H1 (cell line): Measurements from ENCODE around the gene STARD7. TPM values are rescaled to one million over a fixed set of nuclear protein-coding genes. Genes with fewer than 3 reads are reported as not detected.

Experiments used
- CTCF ChIA-PET: fragments of 300-600 bp; sonication (Branson Sonifier 250); formaldehyde crosslinking; loops from one replicate; lab custom pipeline; 2021; ENCODE audit not compliant: partially characterized antibody; lab: Charles Lee
- POLR2A ChIA-PET: fragments of 300-600 bp; sonication (Branson Sonifier 250); formaldehyde crosslinking; loops from one replicate; lab custom pipeline; 2021; ENCODE audit warnings: inconsistent platforms; ENCODE audit not compliant: partially characterized antibody; lab: Charles Lee
- DNase-seq, 2 experiments: peaks; one replicate each; pipeline versions ENCODE4 v3.0.0 to v3.0.0-alpha.2; 2010 to 2022; ENCODE audit warnings: low spot score in 2 of 2, low read depth in 1 of 2, mixed read lengths in 1 of 2
- FAIRE-seq: peaks from 2 replicates; lab custom pipeline; 2011; peaks lifted over from hg19 to GRCh38; lab: Jason Lieb, UNC
- H2AFZ ChIP-seq: 2 replicates; pipeline ENCODE4 v1.8.1; 2012; ENCODE audit warnings: low read length, inconsistent platforms
- H2AK5ac ChIP-seq: 2 replicates; pipeline ENCODE4 v1.6.1; 2013; ENCODE audit warnings: low read depth, low read length
- H2BK120ac ChIP-seq: replicated peaks from 2 replicates; pipeline ENCODE3; 2013; ENCODE audit warnings: low read depth, low read length, inconsistent platforms
- H2BK12ac ChIP-seq: 2 replicates; pipeline ENCODE4 v1.6.1; 2013; ENCODE audit warnings: low read depth, low read length
- H2BK15ac ChIP-seq: 2 replicates; pipeline ENCODE4 v1.6.1; 2013; ENCODE audit warnings: low read length
- H2BK20ac ChIP-seq: 2 replicates; pipeline ENCODE4 v1.6.1; 2013; ENCODE audit warnings: low read length
- H2BK5ac ChIP-seq: 2 replicates; pipeline ENCODE4 v1.6.1; 2013; ENCODE audit warnings: low read depth, low read length
- H3K14ac ChIP-seq: 2 replicates; pipeline ENCODE4 v1.6.1; 2013; ENCODE audit warnings: inconsistent platforms; ENCODE audit not compliant: insufficient read length
- H3K18ac ChIP-seq: 2 replicates; pipeline ENCODE4 v1.6.1; 2013; ENCODE audit warnings: low read length; ENCODE audit errors: extremely low read depth
- H3K23ac ChIP-seq: 2 replicates; pipeline ENCODE4 v1.6.1; 2013; ENCODE audit warnings: inconsistent platforms; ENCODE audit not compliant: insufficient read length
- H3K23me2 ChIP-seq: 2 replicates; pipeline ENCODE4 v1.6.1; 2013; ENCODE audit warnings: low read depth, low read length
- H3K27ac ChIP-seq: 2 replicates; pipeline ENCODE4 v1.6.1; 2011; ENCODE audit warnings: low read depth, low read length, inconsistent platforms
- H3K27me3 ChIP-seq, 4 experiments: replicated peaks in 1 of 4; 1 replicate in 1 of 4; 2 replicates in 3 of 4; pipeline versions ENCODE4 v1.6.1 to v1.8.1; 2011 to 2013; ENCODE audit warnings: low read length in 3 of 4, mild to moderate bottlenecking in 3 of 4, inconsistent platforms in 2 of 4, mixed read lengths in 2 of 4, moderate library complexity in 1 of 4; ENCODE audit not compliant: control insufficient read depth in 3 of 4, insufficient read depth in 3 of 4; ENCODE audit errors: extremely low read depth in 1 of 4
- H3K36me3 ChIP-seq, 4 experiments: 2 replicates each; pipeline versions ENCODE4 v1.6.1 to v1.8.1; 2011 to 2013; ENCODE audit warnings: mild to moderate bottlenecking in 4 of 4, low read length in 3 of 4, moderate library complexity in 2 of 4, control low read depth in 1 of 4, inconsistent platforms in 1 of 4; ENCODE audit not compliant: insufficient read depth in 4 of 4, control insufficient read depth in 2 of 4
- H3K4ac ChIP-seq: replicated peaks from 2 replicates; pipeline ENCODE3; 2013; ENCODE audit warnings: low read length, low read depth, mixed read lengths, inconsistent platforms; ENCODE audit not compliant: insufficient read length
- H3K4me1 ChIP-seq, 4 experiments: replicated peaks in 1 of 4; 1 replicate in 1 of 4; 2 replicates in 3 of 4; pipeline versions ENCODE4 v1.6.1 to v1.8.1; 2011 to 2013; ENCODE audit warnings: low read length in 3 of 4, inconsistent platforms in 2 of 4, mixed read lengths in 1 of 4; ENCODE audit not compliant: insufficient read depth in 4 of 4, control insufficient read depth in 3 of 4
- H3K4me2 ChIP-seq, 2 experiments: 2 replicates each; pipeline versions ENCODE4 v1.6.1 to v1.8.1; 2011 to 2013; ENCODE audit warnings: low read depth in 2 of 2, low read length in 2 of 2, control low read depth in 1 of 2, inconsistent platforms in 1 of 2, mild to moderate bottlenecking in 1 of 2; ENCODE audit not compliant: insufficient read depth in 1 of 2
- H3K4me3 ChIP-seq, 4 experiments: fragments of 200-600, 300-600 bp in 1 of 4; sonication (generic), shearing (Covaris generic), sonication (Bioruptor Twin) in 1 of 4; 2 replicates each; pipeline versions ENCODE4 v1.5.1 to v1.8.1; 2011 to 2016; ENCODE audit warnings: low read length in 4 of 4, low read depth in 3 of 4, control low read depth in 2 of 4, inconsistent platforms in 2 of 4, mild to moderate bottlenecking in 2 of 4, mixed read lengths in 1 of 4, moderate library complexity in 1 of 4; ENCODE audit not compliant: insufficient read depth in 2 of 4; ENCODE audit errors: extremely low read depth in 1 of 4
- H3K56ac ChIP-seq: replicated peaks from 2 replicates; pipeline ENCODE3; 2013; ENCODE audit warnings: low read depth, mild to moderate bottlenecking, mixed read lengths, low read length, inconsistent platforms; ENCODE audit not compliant: insufficient read length
- H3K79me1 ChIP-seq: 2 replicates; pipeline ENCODE4 v1.6.1; 2013; ENCODE audit warnings: low read depth, low read length, control low read depth
- H3K79me2 ChIP-seq, 2 experiments: 2 replicates each; pipeline versions ENCODE4 v1.6.1 to v1.8.1; 2012 to 2013; ENCODE audit warnings: low read length in 2 of 2, mild to moderate bottlenecking in 2 of 2, inconsistent platforms in 1 of 2; ENCODE audit not compliant: insufficient read depth in 2 of 2, control insufficient read depth in 1 of 2
- H3K9ac ChIP-seq, 4 experiments: replicated peaks in 1 of 4; 1 replicate in 1 of 4; 2 replicates in 3 of 4; pipeline versions ENCODE4 v1.6.1 to v1.8.1; 2011 to 2013; ENCODE audit warnings: low read depth in 3 of 4, low read length in 3 of 4, control low read depth in 2 of 4, mild to moderate bottlenecking in 2 of 4, moderate library complexity in 2 of 4, inconsistent platforms in 1 of 4; ENCODE audit errors: extremely low read depth in 1 of 4
- H3K9me3 ChIP-seq, 2 experiments: 2 replicates each; pipeline versions ENCODE4 v1.6.1 to v1.8.1; 2012 to 2013; ENCODE audit warnings: mild to moderate bottlenecking in 2 of 2, moderate library complexity in 2 of 2, control low read depth in 1 of 2, inconsistent platforms in 1 of 2, low read depth in 1 of 2, low read length in 1 of 2, mixed read lengths in 1 of 2; ENCODE audit not compliant: insufficient read depth in 2 of 2
- H4K20me1 ChIP-seq, 2 experiments: replicated peaks in 1 of 2; 2 replicates each; pipeline versions ENCODE3 to v1.8.1; 2011 to 2013; ENCODE audit warnings: inconsistent platforms in 2 of 2, low read length in 2 of 2, mild to moderate bottlenecking in 1 of 2; ENCODE audit not compliant: insufficient read depth in 2 of 2, control insufficient read depth in 1 of 2
- H4K5ac ChIP-seq: 2 replicates; pipeline ENCODE4 v1.6.1; 2013; ENCODE audit warnings: low read length, low read depth, mixed read lengths, inconsistent platforms; ENCODE audit not compliant: insufficient read length
- H4K8ac ChIP-seq: 2 replicates; pipeline ENCODE4 v1.8.0; 2013; ENCODE audit warnings: mild to moderate bottlenecking, moderate library complexity, low read length, inconsistent platforms; ENCODE audit not compliant: insufficient read depth; ENCODE audit errors: extremely low read depth
- H4K91ac ChIP-seq: replicated peaks from 2 replicates; pipeline ENCODE3; 2013; ENCODE audit warnings: low read length, mixed read lengths, inconsistent platforms; ENCODE audit not compliant: insufficient read length
- CEBPB ChIP-seq: IDR thresholded peaks from 2 replicates; pipeline ENCODE4 v1.6.1; 2012; ENCODE audit warnings: low read depth, low read length
- FOSL1 ChIP-seq: IDR thresholded peaks from 2 replicates; pipeline ENCODE4 v1.6.1; 2011; ENCODE audit warnings: mild to moderate bottlenecking, low read depth, low read length, moderate library complexity; ENCODE audit not compliant: insufficient read depth
- MAFK ChIP-seq: IDR thresholded peaks from 2 replicates; pipeline ENCODE4 v1.6.1; 2012; ENCODE audit warnings: low read depth, mild to moderate bottlenecking, improper control_type of control experiment, low read length
- POLR2A ChIP-seq, 2 experiments: IDR thresholded peaks; 1 replicate in 1 of 2; 2 replicates in 1 of 2; pipeline ENCODE4 v1.6.1; 2011; ENCODE audit warnings: low read depth in 2 of 2, low read length in 2 of 2, mild to moderate bottlenecking in 2 of 2; ENCODE audit errors: control extremely low read depth in 1 of 2
- POU5F1 ChIP-seq: IDR thresholded peaks from 2 replicates; pipeline ENCODE4 v1.6.1; 2011; ENCODE audit warnings: low read depth, mild to moderate bottlenecking, low read length, moderate library complexity
- SRF ChIP-seq: IDR thresholded peaks from 2 replicates; pipeline ENCODE4 v1.6.1; 2011; ENCODE audit warnings: mild to moderate bottlenecking, low read depth, low read length, moderate library complexity
- YY1 ChIP-seq: IDR thresholded peaks from 2 replicates; pipeline ENCODE4 v1.6.1; 2011; ENCODE audit warnings: low read depth, mild to moderate bottlenecking, low read length
- ZNF274 ChIP-seq: IDR thresholded peaks from 2 replicates; pipeline ENCODE4 v1.7.0; 2012; ENCODE audit warnings: low read length, borderline replicate concordance; ENCODE audit errors: extremely low read depth
- WGBS, 2 experiments: shearing (Covaris generic) in 1 of 2; methylation state at CpG; one replicate each; pipeline versions ENCODE4 v1.1.6 to v1.1.7; 2013 to 2015; ENCODE audit warnings: low lambda C conversion rate in 2 of 2, mixed read lengths in 2 of 2, inconsistent platforms in 1 of 2, low coverage in 1 of 2, missing lambda C conversion rate in 1 of 2; ENCODE audit not compliant: insufficient replicate concordance in 2 of 2, insufficient coverage in 1 of 2, insufficient read length in 1 of 2; ENCODE audit errors: extremely low coverage in 1 of 2, missing lambda C conversion rate in 1 of 2; 5-methylcytosine and 5-hydroxymethylcytosine counted together
- polyA plus RNA-seq, 7 experiments: library from polyadenylated mRNA; depleted of rRNA in 3 of 7; stranded (reverse) in 5 of 7; unstranded in 2 of 7; fragments of >200 nt in 5 of 7; fragments of 200-250 nt in 2 of 7; gene quantifications; 1 replicate in 5 of 7; 2 replicates in 1 of 7; 4 replicates in 1 of 7; pipeline versions ENCODE4 v1.2.1 to v1.2.3, GENCODE V29; 2011 to 2013; ENCODE audit warnings: missing spikeins in 2 of 7, mixed read lengths in 2 of 7
- total RNA-seq: library from RNA; stranded (reverse); fragmentation: NEBNext Ultra II Directional; extraction: Animal tissue kit (Norgen Biotek cat#: 25700); gene quantifications from 2 replicates; pipeline ENCODE4 v1.2.1, GENCODE V29; 2021

STARD7 gene
- total and polyA plus RNA-seq, 2 of the 8 experiments (the other 6 are each of a cell fraction or from before 2014, with no cell fraction given), result 89.1 to 200 TPM

GRCh38 chr2:96239091-96239490, 30.5 kb upstream of the STARD7 start:
- Histone ChIP-seq H4K91ac (no peak overlapping the region), H3K4me3 (no peak overlapping the region), H2BK15ac (no peak overlapping the region), H2AFZ (no peak overlapping the region), H3K36me3 (no peaks in the 10 kb centered on the region), H4K5ac (no peak overlapping the region), H3K27me3 (no peaks in the 10 kb centered on the region), H3K79me1 (no peaks in the 10 kb centered on the region), H3K4me1 (peaks cover 0 to 3% (median 0%) of the 10 kb centered on the region in 4 experiments; a peak in 1 of 7 replicates), H3K56ac (no peak overlapping the region), H4K8ac (no peak overlapping the region), H3K4me2 (no peak overlapping the region), H2BK5ac (no peak overlapping the region), H3K23me2 (no peaks in the 10 kb centered on the region), H3K9ac (no peak overlapping the region), H3K9me3 (no peaks in the 10 kb centered on the region), H2BK120ac (no peak overlapping the region), H2AK5ac (no peak overlapping the region), H3K14ac (no peak overlapping the region), H2BK20ac (no peak overlapping the region), H3K4ac (no peak overlapping the region), H3K23ac (no peak overlapping the region), H3K18ac (no peak overlapping the region), H2BK12ac (no peak overlapping the region), H3K79me2 (no peaks in the 10 kb centered on the region), H4K20me1 (no peaks in the 10 kb centered on the region), H3K27ac (no peak overlapping the region)
- FAIRE-seq (no peak), DNase-seq (no peak)
- 81% methylated on average over 3 of the region's 3 CpGs; no CpG with 5 or more reads in 1 of the 2 experiments for WGBS, 2 experiments
- ChIA-PET CTCF (interaction anchor here (0.7 to 4.7 kb wide), 9 partner anchors 10 to 101 kb away, joined by 3 to 43 read pairs (median 5); partner anchors contain the start of gene ASTL), POLR2A (interaction anchor here (0.6 to 1.8 kb wide), 6 partner anchors 10 to 41 kb away, joined by 3 to 5 read pairs (median 3); partner anchors contain the start of gene STARD7)
- no peak for TF ChIP-seq CEBPB
- no peak for TF ChIP-seq POU5F1
- TF ChIP-seq ZNF274, result no peak
- TF ChIP-seq FOSL1, result no peak
- TF ChIP-seq POLR2A (IDR thresholded peaks at IDR 0.05; ENCODE audit: control extremely low read depth in 1 of 2, low read depth in 2 of 2, low read length in 2 of 2), result no peak
- TF ChIP-seq MAFK, result no peak
- no peak for TF ChIP-seq SRF
- TF ChIP-seq YY1, result no peak
